Pancreas (tissue), 10 donors: ENCODE results near the gene PPP1R3G. TPM values are rescaled to one million over a fixed set of nuclear protein-coding genes. Genes with fewer than 3 reads are reported as not detected.

ENCODE experiments used
- ATAC-seq, 4 donors: fragments of 200-7000 bp; cut with Tn5 transposase; one replicate each; pipeline versions ENCODE4 v1.8.0 to v1.9.1; 2020; ENCODE audit warnings: mild to moderate bottlenecking in 4 of 4, moderate library complexity in 4 of 4
- DNase-seq, 6 donors: peaks; one replicate each; pipeline ENCODE4 v3.0.0-alpha.2; 2020
- FAIRE-seq: peaks from 2 replicates; lab custom pipeline; 2012; peaks lifted over from hg19 to GRCh38; lab: Jason Lieb, UNC
- H3K27ac ChIP-seq, 4 donors: fragments of 200-600 bp; sonication (generic); 1 replicate in 3 of 4; 2 replicates in 1 of 4; pipeline versions ENCODE4 v1.5.0 to v1.8.0; 2020
- H3K27me3 ChIP-seq, 4 donors: fragments of 200-600 bp; one replicate each; pipeline ENCODE4 v1.8.0; 2021
- H3K36me3 ChIP-seq, 3 donors: fragments of 200-600 bp; sonication (generic) in 1 of 3; one replicate each; pipeline versions ENCODE4 v1.5.0 to v1.8.0; 2020 to 2021
- H3K4me1 ChIP-seq, 3 donors: fragments of 200-600 bp; one replicate each; pipeline ENCODE4 v1.8.0; 2021
- H3K4me3 ChIP-seq, 4 donors: fragments of 200-600 bp; sonication (generic) in 2 of 4; one replicate each; pipeline versions ENCODE4 v1.5.0 to v1.8.0; 2020 to 2021
- H3K9me3 ChIP-seq, 4 donors: fragments of 200-600 bp; one replicate each; pipeline ENCODE4 v1.8.0; 2021
- CTCF ChIP-seq, 4 donors: fragments of 200-600 bp; sonication (generic) in 3 of 4; IDR thresholded peaks; one replicate each; pipeline versions ENCODE4 v1.5.0 to v1.8.0; 2021; ENCODE audit warnings: antibody characterized with exemption in 4 of 4
- WGBS, 2 donors: extraction: QIAGEN DNeasy Blood & Tissue Kit; methylation state at CpG; one replicate each; pipeline ENCODE4 v1.1.7; 2013; 5-methylcytosine and 5-hydroxymethylcytosine counted together
- intact Hi-C, 3 donors: fragments of 100-400 bp; cut with DNase I; formaldehyde crosslinking; loops; one replicate each; pipeline versions ENCODE4 v1.11.1 to v1.14.2; 2022
- polyA plus RNA-seq, 2 donors: library from polyadenylated mRNA; stranded (reverse); fragments of 200-250 nt; gene quantifications; one replicate each; pipeline ENCODE4 v1.2.3, GENCODE V29; 2013
- total RNA-seq, 6 donors: library from RNA; stranded (reverse); fragmentation: NEBNext Ultra II Directional in 4 of 6; extraction: Animal tissue kit (Norgen Biotek cat#: 25700) in 4 of 6; gene quantifications; one replicate each; pipeline versions ENCODE4 v1.2.1 to v1.2.4, GENCODE V29; 2021 to 2023
- donor health status: healthy with polysubstance abuse.
- donor health status: DM: no; HTN: no; CAD: no; lungs with moderate emphysema.
- donor health status: DM: no; HTN: no; CAD: no.
- donor health status: control.
- donor health status: control.
- donor health status: Bipolar disorder and iron deficiency.
- donor health status: DM: yes; HTN: yes; CAD: no.
- donor health status: DM: no; HTN: no; CAD: no.
- donor health status: DM: no; HTN: no; CAD: no.
- donor health status: DM: yes; HTN: yes; CAD: no.

PPP1R3G gene
- total and polyA plus RNA-seq, 8 donors = 0.04 to 0.24 (median 0.08) TPM; not detected in 2

- H3K36me3 ChIP-seq = no peaks in the 10 kb centered on the region
- WGBS, 2 donors = 3 to 10% methylated on average over 13 to 57 of the region's 57 CpGs
- ATAC-seq = peak in 3 of 4 donors; percentile 52 to 73 (median 60)
- no peak for TF ChIP-seq CTCF (IDR thresholded peaks at IDR 0.05)
- H3K4me3 ChIP-seq = peak overlapping the region; percentile 23 to 57 (median 42)
- H3K4me1 ChIP-seq = peaks cover 0 to 3% (median 0%) of the 10 kb centered on the region in 3 donors
- DNase-seq = peak in 1 of 6 donors; percentile 59
- no peaks in the 10 kb centered on the region for H3K9me3 ChIP-seq
- no peak for FAIRE-seq
- peaks cover 0 to 4% (median 0%) of the 10 kb centered on the region in 4 donors for H3K27me3 ChIP-seq
- peak overlapping the region in 1 of 4 donors; percentile 50 for H3K27ac ChIP-seq
- intact Hi-C loops = no loop called here
Measured at GRCh38 chr6:5084360-5084780, 771 bp upstream of the PPP1R3G start.

GRCh38 chr6:5085648-5086293, 630 bp downstream of the PPP1R3G start:
- H3K27me3 ChIP-seq = peaks cover 0 to 4% (median 0%) of the 10 kb centered on the region in 4 donors
- DNase-seq (peak in 2 of 6 donors; percentile 59 to 64), ATAC-seq (peak in 3 of 4 donors; percentile 38 to 48 (median 41)), FAIRE-seq (no peak)
- no peaks in the 10 kb centered on the region for H3K9me3 ChIP-seq
- intact Hi-C loops = no loop called here
- no peaks in the 10 kb centered on the region for H3K36me3 ChIP-seq
- no peak for TF ChIP-seq CTCF (IDR thresholded peaks at IDR 0.05)
- 1 to 2% methylated on average over 51 to 74 of the region's 74 CpGs for WGBS, 2 donors
- H3K4me3 ChIP-seq = peak overlapping the region; percentile 23 to 57 (median 42)
- no peak overlapping the region for H3K27ac ChIP-seq
- peaks cover 0 to 3% (median 0%) of the 10 kb centered on the region in 3 donors for H3K4me1 ChIP-seq

- WGBS, 2 donors = 12 to 17% methylated on average over 53 to 56 of the region's 56 CpGs
- Histone ChIP-seq H3K4me1 (peaks cover 0 to 3% (median 0%) of the 10 kb centered on the region in 3 donors), H3K27me3 (peaks cover 0 to 4% (median 0%) of the 10 kb centered on the region in 4 donors), H3K4me3 (peak overlapping the region in 3 of 4 donors; percentile 41 to 57 (median 42)), H3K36me3 (no peaks in the 10 kb centered on the region), H3K27ac (no peak overlapping the region), H3K9me3 (no peaks in the 10 kb centered on the region)
- no peak for ATAC-seq
- FAIRE-seq = no peak
- TF ChIP-seq CTCF (IDR thresholded peaks at IDR 0.05) = no peak
- no peak for DNase-seq
- intact Hi-C loops = no loop called here
Measured at GRCh38 chr6:5086294-5086890, 1.3 kb downstream of the PPP1R3G start.

GRCh38 chr6:5087389-5087788, 2.2 kb downstream of the PPP1R3G start:
- FAIRE-seq (no peak), DNase-seq (peak in 1 of 6 donors; percentile 38), ATAC-seq (peak in 2 of 4 donors; percentile 17 to 40)
- peaks cover 0 to 4% (median 0%) of the 10 kb centered on the region in 4 donors for H3K27me3 ChIP-seq
- H3K4me1 ChIP-seq = peaks cover 0 to 3% (median 0%) of the 10 kb centered on the region in 3 donors
- intact Hi-C loops = no loop called here
- H3K9me3 ChIP-seq = no peaks in the 10 kb centered on the region
- TF ChIP-seq CTCF (IDR thresholded peaks at IDR 0.05) = no peak
- no peaks in the 10 kb centered on the region for H3K36me3 ChIP-seq
- no peak overlapping the region for H3K27ac ChIP-seq
- no peak overlapping the region for H3K4me3 ChIP-seq
- WGBS, 2 donors = 43 to 64% methylated on average over 19 of the region's 19 CpGs
